NCI-H187 treated with DMSO at 0.1 percent for 48 hours (cell line): Measurements from ENCODE around the gene SNX30.
"Not testable (repeated sequence)": the region's sequence is repeated elsewhere in the genome, so short reads cannot be mapped to it uniquely, and the experiment has no call there.

Experiments used
- DNase-seq: peaks from one replicate; lab custom pipeline; 2025; lab: John Stamatoyannopoulos, UW

Gene SNX30

GRCh38 chr9:112750016-112750763, at the start of gene SNX30:
SNX30 (plus strand) TSS chr9:112750760; CDS start chr9:112751002, 242 bp downstream.
- DNase-seq: no peak

- no peak for DNase-seq
These were observed 47.3 kb upstream of the SNX30 start for GRCh38 chr9:112703304-112703703.

- no peak for DNase-seq
These were observed 44.7 kb upstream of the SNX30 start for GRCh38 chr9:112705768-112706427.

- DNase-seq: no peak
These were observed 39.4 kb upstream of the SNX30 start for GRCh38 chr9:112711050-112711689.

GRCh38 chr9:112712678-112713077, 37.9 kb upstream of the SNX30 start:
- DNase-seq: no peak

GRCh38 chr9:112717661-112718331, 32.8 kb upstream of the SNX30 start, which contains the start of gene INIP:
INIP (minus strand) TSS chr9:112718117; CDS start chr9:112716485, 1,632 bp downstream.
- peak; percentile 57 for DNase-seq

- no peak for DNase-seq
These were observed 31.3 kb upstream of the SNX30 start for GRCh38 chr9:112719241-112719691.

GRCh38 chr9:112719696-112720095, 30.9 kb upstream of the SNX30 start:
- no peak for DNase-seq

- no peak for DNase-seq
These were observed 30.3 kb upstream of the SNX30 start for GRCh38 chr9:112720113-112720780.

- not testable (repeated sequence) for DNase-seq
These were observed 27.8 kb upstream of the SNX30 start for GRCh38 chr9:112722749-112723148.

GRCh38 chr9:112725961-112726360, 24.6 kb upstream of the SNX30 start:
- no peak for DNase-seq

- DNase-seq: no peak
These were observed 24.1 kb upstream of the SNX30 start for GRCh38 chr9:112726428-112726827.

GRCh38 chr9:112728401-112728800, 22.2 kb upstream of the SNX30 start:
- DNase-seq: no peak

GRCh38 chr9:112731971-112732370, 18.6 kb upstream of the SNX30 start:
- DNase-seq: no peak

GRCh38 chr9:112734892-112735291, 15.7 kb upstream of the SNX30 start:
- no peak for DNase-seq

- DNase-seq: no peak
These were observed 7.2 kb upstream of the SNX30 start for GRCh38 chr9:112743216-112743836.

- DNase-seq: no peak
These were observed 6.4 kb upstream of the SNX30 start for GRCh38 chr9:112744177-112744576.

GRCh38 chr9:112747094-112747493, 3.5 kb upstream of the SNX30 start:
- DNase-seq: no peak

- no peak for DNase-seq
These were observed 150 bp downstream of the SNX30 start for GRCh38 chr9:112750764-112751055.

GRCh38 chr9:112751056-112751795, 666 bp downstream of the SNX30 start:
- no peak for DNase-seq
